Panc1 (cell line): ENCODE data around the gene FEZF2. TPM values are rescaled to one million over a fixed set of nuclear protein-coding genes. Genes with fewer than 3 reads are reported as not detected.

Experiments used
- ATAC-seq: fragments of 200-7000 bp; cut with Tn5 transposase; 2 replicates; pipeline ENCODE4 v1.9.1; 2020; ENCODE audit warnings: mild to moderate bottlenecking, moderate library complexity
- BruUV-seq: library from RNA; stranded (reverse); fragments of 400-500 nt; replicated peaks from 2 replicates; lab custom pipeline; 2021; lab: Mats Ljungman, UMichigan
- CTCF ChIA-PET: fragments of 300-600 bp; sonication (Branson Sonifier 250); formaldehyde crosslinking; loops from one replicate; lab custom pipeline; 2022; ENCODE audit warnings: antibody characterized with exemption; lab: Charles Lee
- POLR2A ChIA-PET: fragments of 300-600 bp; sonication (Branson Sonifier 250); formaldehyde crosslinking; loops from one replicate; lab custom pipeline; 2022; ENCODE audit warnings: antibody characterized with exemption; lab: Charles Lee
- DNase-seq: peaks from one replicate; pipeline ENCODE4 v3.0.0-alpha.2; 2010; ENCODE audit warnings: low read depth, low spot score
- H3K27ac ChIP-seq: 2 replicates; pipeline ENCODE4 v1.5.1; 2011; ENCODE audit warnings: mild to moderate bottlenecking, low read length, inconsistent platforms
- H3K27me3 ChIP-seq: fragments of 200-500 bp; sonication (Bioruptor generic); 2 replicates; pipeline ENCODE4 v1.6.0; 2014; ENCODE audit warnings: low read length, inconsistent platforms; ENCODE audit not compliant: control insufficient read depth, insufficient read depth
- H3K36me3 ChIP-seq: fragments of 200-500 bp; sonication (Bioruptor generic); 2 replicates; pipeline ENCODE4 v1.5.1; 2014; ENCODE audit warnings: inconsistent platforms, mild to moderate bottlenecking, low read length, moderate library complexity; ENCODE audit not compliant: control insufficient read depth, insufficient read depth
- H3K4me1 ChIP-seq: 2 replicates; pipeline ENCODE4 v1.5.1; 2011; ENCODE audit warnings: inconsistent platforms, mild to moderate bottlenecking, low read length, moderate library complexity; ENCODE audit not compliant: control insufficient read depth, insufficient read depth
- H3K4me3 ChIP-seq, 2 experiments: 2 replicates each; pipeline ENCODE4 v1.5.1; 2011 to 2012; ENCODE audit warnings: low read depth in 2 of 2, low read length in 2 of 2, mild to moderate bottlenecking in 2 of 2, inconsistent platforms in 1 of 2, moderate library complexity in 1 of 2
- H3K9me3 ChIP-seq: fragments of 200-500 bp; sonication (Bioruptor generic); 2 replicates; pipeline ENCODE4 v1.5.1; 2014; ENCODE audit warnings: low read depth, mild to moderate bottlenecking, inconsistent platforms, low read length, moderate library complexity; ENCODE audit not compliant: control insufficient read depth, insufficient read depth
- POLR2AphosphoS5 ChIP-seq: IDR thresholded peaks from 2 replicates; pipeline ENCODE4 v1.6.1; 2012; ENCODE audit warnings: mild to moderate bottlenecking, low read depth, low read length, moderate library complexity
- SIN3A ChIP-seq: IDR thresholded peaks from 2 replicates; pipeline ENCODE4 v1.6.1; 2012; ENCODE audit warnings: low read depth, mild to moderate bottlenecking, low read length, moderate library complexity, borderline replicate concordance; ENCODE audit not compliant: insufficient read depth
- TCF7L2 ChIP-seq: IDR thresholded peaks from 2 replicates; pipeline ENCODE4 v1.6.1; 2011; ENCODE audit warnings: mild to moderate bottlenecking, low read depth, low read length, inconsistent platforms
- in situ Hi-C: cut with HindIII; loops from 2 replicates; pipeline ENCODE4 v1.10.0; 2016; ENCODE audit warnings: low sequenced_read_pairs, low pct_unique_long_range_greater_than_20kb
- intact Hi-C: fragments of 100-400 bp; cut with micrococcal nuclease; formaldehyde crosslinking; loops from one replicate; pipeline ENCODE4 v1.10.0; 2022; ENCODE audit not compliant: unreplicated experiment
- total RNA-seq: library from RNA; stranded (reverse); gene quantifications from one replicate; pipeline ENCODE4 v1.2.1, GENCODE V29; 2021; ENCODE audit not compliant: unreplicated experiment
- TF ChIP-seq, protein P1 (sequence below): fragments of 450-650 bp; IDR thresholded peaks from 2 replicates; pipeline ENCODE4 v1.5.1; 2017; ENCODE audit warnings: mild to moderate bottlenecking
- TF ChIP-seq, protein P2 (sequence below), 2 experiments: IDR thresholded peaks; 2 replicates each; pipeline ENCODE4 v1.6.1; 2011 to 2012; ENCODE audit warnings: low read depth in 2 of 2, control low read depth in 1 of 2, low read length in 1 of 2, mild to moderate bottlenecking in 1 of 2, moderate library complexity in 1 of 2; ENCODE audit not compliant: insufficient read depth in 1 of 2

The FEZF2 gene
- total RNA-seq, 1 experiment from 2014 or later, result not detected

DNA sequence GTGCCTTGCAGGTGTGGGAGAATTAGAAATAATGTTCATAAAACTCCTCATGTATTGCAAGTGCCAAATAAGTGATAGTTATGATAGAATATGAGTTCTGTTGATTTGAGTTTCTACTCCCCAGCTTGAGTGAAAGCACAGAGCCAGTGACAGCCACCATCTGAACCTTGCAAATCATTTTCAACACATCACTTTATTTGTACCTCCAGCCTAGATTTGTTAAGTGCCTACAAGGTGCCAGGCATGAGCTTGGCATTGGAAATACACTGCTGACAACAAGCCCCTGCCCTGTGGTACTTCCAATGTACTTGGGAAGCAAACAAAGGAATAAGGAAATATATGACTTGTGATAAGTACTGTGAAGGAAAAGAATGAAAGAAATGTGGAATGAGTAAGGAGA is 17.0 kb downstream of the FEZF2 start:
- ChIA-PET CTCF (no interaction called here), POLR2A (no interaction called here)
- H3K36me3 ChIP-seq, result no peaks in the 10 kb centered on the region
- no peaks in the 10 kb centered on the region for H3K4me1 ChIP-seq
- H3K4me3 ChIP-seq, result no peak overlapping the region
- TF ChIP-seq, protein P1, sequence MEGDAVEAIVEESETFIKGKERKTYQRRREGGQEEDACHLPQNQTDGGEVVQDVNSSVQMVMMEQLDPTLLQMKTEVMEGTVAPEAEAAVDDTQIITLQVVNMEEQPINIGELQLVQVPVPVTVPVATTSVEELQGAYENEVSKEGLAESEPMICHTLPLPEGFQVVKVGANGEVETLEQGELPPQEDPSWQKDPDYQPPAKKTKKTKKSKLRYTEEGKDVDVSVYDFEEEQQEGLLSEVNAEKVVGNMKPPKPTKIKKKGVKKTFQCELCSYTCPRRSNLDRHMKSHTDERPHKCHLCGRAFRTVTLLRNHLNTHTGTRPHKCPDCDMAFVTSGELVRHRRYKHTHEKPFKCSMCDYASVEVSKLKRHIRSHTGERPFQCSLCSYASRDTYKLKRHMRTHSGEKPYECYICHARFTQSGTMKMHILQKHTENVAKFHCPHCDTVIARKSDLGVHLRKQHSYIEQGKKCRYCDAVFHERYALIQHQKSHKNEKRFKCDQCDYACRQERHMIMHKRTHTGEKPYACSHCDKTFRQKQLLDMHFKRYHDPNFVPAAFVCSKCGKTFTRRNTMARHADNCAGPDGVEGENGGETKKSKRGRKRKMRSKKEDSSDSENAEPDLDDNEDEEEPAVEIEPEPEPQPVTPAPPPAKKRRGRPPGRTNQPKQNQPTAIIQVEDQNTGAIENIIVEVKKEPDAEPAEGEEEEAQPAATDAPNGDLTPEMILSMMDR, result no peak
- TF ChIP-seq SIN3A, result no peak
- TF ChIP-seq TCF7L2, result no peak
- TF ChIP-seq, protein P2, sequence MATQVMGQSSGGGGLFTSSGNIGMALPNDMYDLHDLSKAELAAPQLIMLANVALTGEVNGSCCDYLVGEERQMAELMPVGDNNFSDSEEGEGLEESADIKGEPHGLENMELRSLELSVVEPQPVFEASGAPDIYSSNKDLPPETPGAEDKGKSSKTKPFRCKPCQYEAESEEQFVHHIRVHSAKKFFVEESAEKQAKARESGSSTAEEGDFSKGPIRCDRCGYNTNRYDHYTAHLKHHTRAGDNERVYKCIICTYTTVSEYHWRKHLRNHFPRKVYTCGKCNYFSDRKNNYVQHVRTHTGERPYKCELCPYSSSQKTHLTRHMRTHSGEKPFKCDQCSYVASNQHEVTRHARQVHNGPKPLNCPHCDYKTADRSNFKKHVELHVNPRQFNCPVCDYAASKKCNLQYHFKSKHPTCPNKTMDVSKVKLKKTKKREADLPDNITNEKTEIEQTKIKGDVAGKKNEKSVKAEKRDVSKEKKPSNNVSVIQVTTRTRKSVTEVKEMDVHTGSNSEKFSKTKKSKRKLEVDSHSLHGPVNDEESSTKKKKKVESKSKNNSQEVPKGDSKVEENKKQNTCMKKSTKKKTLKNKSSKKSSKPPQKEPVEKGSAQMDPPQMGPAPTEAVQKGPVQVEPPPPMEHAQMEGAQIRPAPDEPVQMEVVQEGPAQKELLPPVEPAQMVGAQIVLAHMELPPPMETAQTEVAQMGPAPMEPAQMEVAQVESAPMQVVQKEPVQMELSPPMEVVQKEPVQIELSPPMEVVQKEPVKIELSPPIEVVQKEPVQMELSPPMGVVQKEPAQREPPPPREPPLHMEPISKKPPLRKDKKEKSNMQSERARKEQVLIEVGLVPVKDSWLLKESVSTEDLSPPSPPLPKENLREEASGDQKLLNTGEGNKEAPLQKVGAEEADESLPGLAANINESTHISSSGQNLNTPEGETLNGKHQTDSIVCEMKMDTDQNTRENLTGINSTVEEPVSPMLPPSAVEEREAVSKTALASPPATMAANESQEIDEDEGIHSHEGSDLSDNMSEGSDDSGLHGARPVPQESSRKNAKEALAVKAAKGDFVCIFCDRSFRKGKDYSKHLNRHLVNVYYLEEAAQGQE (IDR thresholded peaks at IDR 0.05; ENCODE audit: insufficient read depth in 1 of 2, low read depth in 2 of 2, low read length in 1 of 2), result no peak
- TF ChIP-seq POLR2AphosphoS5, result no peak
- peaks cover 4% of the 10 kb centered on the region; the same call in 1 of the 2 replicates for H3K27me3 ChIP-seq
- BruUV-seq, result no TSS peak
- intact Hi-C loops (no loop called here), in situ Hi-C loops (no loop called here)
- H3K9me3 ChIP-seq, result no peaks in the 10 kb centered on the region
- DNase-seq, result no peak
- H3K27ac ChIP-seq, result no peak overlapping the region
- ATAC-seq, result no peak

DNA sequence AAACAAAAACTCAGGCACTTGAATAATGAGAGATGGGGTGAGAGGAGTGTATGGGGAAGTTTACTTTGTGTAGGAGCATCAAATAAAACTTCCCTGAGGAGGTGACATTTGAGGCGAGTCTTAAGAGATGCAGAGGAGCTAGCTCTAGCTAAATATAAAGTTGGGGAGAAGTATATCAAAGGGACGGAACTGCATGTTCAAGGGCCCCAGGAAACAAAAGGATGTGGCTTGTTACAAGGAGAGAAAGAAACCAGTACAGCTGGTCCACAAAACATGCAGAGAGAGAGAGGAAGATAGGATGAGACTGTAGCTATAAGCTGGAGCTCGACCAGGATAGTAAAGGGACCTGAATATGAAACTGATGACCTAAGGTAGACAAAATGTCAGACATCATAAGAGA is 17.6 kb downstream of the FEZF2 start:
- Histone ChIP-seq H3K36me3 (no peaks in the 10 kb centered on the region), H3K9me3 (no peaks in the 10 kb centered on the region), H3K4me1 (no peaks in the 10 kb centered on the region), H3K27me3 (peaks cover 4% of the 10 kb centered on the region; the same call in 1 of the 2 replicates), H3K27ac (no peak overlapping the region), H3K4me3 (no peak overlapping the region)
- intact Hi-C loops (no loop called here), in situ Hi-C loops (no loop called here)
- BruUV-seq, result no TSS peak
- CTCF ChIA-PET, result no interaction called here
- no peak for ATAC-seq
- POLR2A ChIA-PET, result no interaction called here
- no peak for DNase-seq
- TF ChIP-seq TCF7L2 (no peak), POLR2AphosphoS5 (no peak), SIN3A (no peak)
- TF ChIP-seq, protein P1, result no peak
- TF ChIP-seq, protein P2 (IDR thresholded peaks at IDR 0.05; ENCODE audit: insufficient read depth in 1 of 2, low read depth in 2 of 2, low read length in 1 of 2), result no peak
